Measurements from ENCODE around the gene ZNF366. TPM values are rescaled to one million over a fixed set of nuclear protein-coding genes. Genes with fewer than 3 reads are reported as not detected.

Gene ZNF366
- total and polyA plus RNA-seq, 8 donors, result 0.26 to 1.0 (median 0.52) TPM

DNA sequence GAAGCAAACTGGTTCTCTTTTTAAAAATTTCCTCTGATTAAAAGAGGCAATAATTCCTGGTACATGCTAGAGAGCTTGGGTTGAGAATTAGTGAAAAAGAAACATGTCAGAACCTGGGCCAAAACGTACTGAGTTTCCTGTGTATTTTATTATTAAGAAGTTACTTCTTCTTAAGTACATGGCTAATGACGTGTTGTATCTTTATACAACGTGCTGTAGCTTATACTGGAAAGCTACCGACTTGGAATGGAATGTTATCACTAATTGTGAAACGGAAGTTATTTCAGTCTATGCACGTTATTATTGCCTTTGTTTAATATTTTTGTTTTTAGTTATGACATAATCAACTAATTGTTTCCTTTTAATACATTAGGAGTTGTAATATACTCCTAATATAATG, 43.1 kb downstream of the ZNF366 start:
- Histone ChIP-seq H3K27me3 (no peaks in the 10 kb centered on the region), H3K27ac (no peak overlapping the region), H3K36me3 (no peaks in the 10 kb centered on the region), H3K4me3 (no peak overlapping the region), H3K9me3 (no peaks in the 10 kb centered on the region), H3K4me1 (peaks cover 0 to 2% (median 0%) of the 10 kb centered on the region in 3 donors)
- WGBS, 2 donors, result 73 to 75% methylated on average over 6 of the region's 6 CpGs
- intact Hi-C loops (cut with DNase I), result no loop called here
- DNase-seq (no peak), FAIRE-seq (no peak), ATAC-seq (no peak)
- TF ChIP-seq, protein P1, sequence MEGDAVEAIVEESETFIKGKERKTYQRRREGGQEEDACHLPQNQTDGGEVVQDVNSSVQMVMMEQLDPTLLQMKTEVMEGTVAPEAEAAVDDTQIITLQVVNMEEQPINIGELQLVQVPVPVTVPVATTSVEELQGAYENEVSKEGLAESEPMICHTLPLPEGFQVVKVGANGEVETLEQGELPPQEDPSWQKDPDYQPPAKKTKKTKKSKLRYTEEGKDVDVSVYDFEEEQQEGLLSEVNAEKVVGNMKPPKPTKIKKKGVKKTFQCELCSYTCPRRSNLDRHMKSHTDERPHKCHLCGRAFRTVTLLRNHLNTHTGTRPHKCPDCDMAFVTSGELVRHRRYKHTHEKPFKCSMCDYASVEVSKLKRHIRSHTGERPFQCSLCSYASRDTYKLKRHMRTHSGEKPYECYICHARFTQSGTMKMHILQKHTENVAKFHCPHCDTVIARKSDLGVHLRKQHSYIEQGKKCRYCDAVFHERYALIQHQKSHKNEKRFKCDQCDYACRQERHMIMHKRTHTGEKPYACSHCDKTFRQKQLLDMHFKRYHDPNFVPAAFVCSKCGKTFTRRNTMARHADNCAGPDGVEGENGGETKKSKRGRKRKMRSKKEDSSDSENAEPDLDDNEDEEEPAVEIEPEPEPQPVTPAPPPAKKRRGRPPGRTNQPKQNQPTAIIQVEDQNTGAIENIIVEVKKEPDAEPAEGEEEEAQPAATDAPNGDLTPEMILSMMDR (IDR thresholded peaks at IDR 0.05), result no peak

GRCh38 chr5:72463449-72464052, 43.7 kb downstream of the ZNF366 start:
- DNase-seq, result no peak
- H3K27me3 ChIP-seq, result no peaks in the 10 kb centered on the region
- intact Hi-C loops (cut with DNase I), result no loop called here
- no peak for FAIRE-seq
- ATAC-seq, result no peak
- no peak overlapping the region for H3K27ac ChIP-seq
- H3K4me3 ChIP-seq, result no peak overlapping the region
- 77 to 83% methylated on average over 6 of the region's 6 CpGs for WGBS, 2 donors
- TF ChIP-seq, protein P1 (IDR thresholded peaks at IDR 0.05), result no peak
- H3K36me3 ChIP-seq, result no peaks in the 10 kb centered on the region
- peaks cover 0 to 7% (median 0%) of the 10 kb centered on the region in 3 donors for H3K4me1 ChIP-seq
- H3K9me3 ChIP-seq, result no peaks in the 10 kb centered on the region

DNA sequence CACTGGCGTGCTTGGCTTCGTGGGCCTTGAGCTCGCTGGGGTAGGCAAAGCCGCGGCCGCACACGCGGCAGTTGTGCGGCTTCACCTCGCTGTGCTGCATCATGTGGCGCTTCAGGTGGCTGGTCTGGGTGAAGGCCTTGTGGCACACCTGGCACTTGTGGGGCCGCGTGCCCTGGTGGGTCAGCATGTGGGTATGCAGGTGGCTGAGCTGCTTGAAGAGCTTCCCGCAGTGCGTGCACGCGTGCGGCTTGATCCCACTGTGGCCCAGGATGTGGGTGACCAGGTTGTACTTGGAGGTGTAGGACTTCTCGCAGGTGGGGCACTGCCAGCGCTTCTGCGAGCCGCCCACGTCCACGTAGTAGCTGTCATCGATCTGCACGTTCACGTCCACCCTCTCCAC, 46.8 kb downstream of the ZNF366 start:
- Histone ChIP-seq H3K36me3 (no peaks in the 10 kb centered on the region), H3K27ac (no peak overlapping the region), H3K4me1 (peaks cover 0 to 7% (median 0%) of the 10 kb centered on the region in 3 donors), H3K9me3 (no peaks in the 10 kb centered on the region), H3K27me3 (no peaks in the 10 kb centered on the region), H3K4me3 (no peak overlapping the region)
- 98 to 99% methylated on average over 27 of the region's 27 CpGs for WGBS, 2 donors
- intact Hi-C loops (cut with DNase I), result no loop called here
- TF ChIP-seq, protein P1 (IDR thresholded peaks at IDR 0.05), result no peak
- DNase-seq (no peak), FAIRE-seq (no peak), ATAC-seq (no peak)

DNA sequence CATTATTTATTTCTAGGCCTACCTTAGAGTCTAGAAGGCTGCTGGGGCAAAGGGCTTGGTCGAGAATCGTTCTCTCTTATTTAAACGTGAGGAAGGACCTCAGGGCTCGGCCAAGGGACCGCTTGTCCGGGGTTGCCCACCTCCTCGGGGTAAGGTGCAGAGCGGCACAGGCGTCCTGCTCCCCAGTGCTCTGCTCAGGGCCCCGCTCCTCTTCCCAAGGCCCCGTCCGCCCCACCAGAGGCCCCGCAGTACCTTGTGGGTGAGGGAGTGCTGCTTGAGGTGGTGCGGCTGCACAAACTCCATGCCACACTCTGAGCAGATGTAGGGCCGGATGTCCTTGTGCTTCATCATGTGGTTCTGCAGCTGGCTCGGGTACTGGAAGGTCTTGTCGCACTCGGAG, 47.3 kb downstream of the ZNF366 start:
- H3K4me1 ChIP-seq, result peaks cover 0 to 7% (median 0%) of the 10 kb centered on the region in 3 donors
- no peaks in the 10 kb centered on the region for H3K27me3 ChIP-seq
- intact Hi-C loops (cut with DNase I), result no loop called here
- WGBS, 2 donors, result 96 to 97% methylated on average over 18 of the region's 18 CpGs
- H3K4me3 ChIP-seq, result no peak overlapping the region
- no peak overlapping the region for H3K27ac ChIP-seq
- TF ChIP-seq, protein P1 (IDR thresholded peaks at IDR 0.05), result no peak
- no peak for ATAC-seq
- no peaks in the 10 kb centered on the region for H3K9me3 ChIP-seq
- no peaks in the 10 kb centered on the region for H3K36me3 ChIP-seq
- no peak for FAIRE-seq
- DNase-seq, result no peak

DNA sequence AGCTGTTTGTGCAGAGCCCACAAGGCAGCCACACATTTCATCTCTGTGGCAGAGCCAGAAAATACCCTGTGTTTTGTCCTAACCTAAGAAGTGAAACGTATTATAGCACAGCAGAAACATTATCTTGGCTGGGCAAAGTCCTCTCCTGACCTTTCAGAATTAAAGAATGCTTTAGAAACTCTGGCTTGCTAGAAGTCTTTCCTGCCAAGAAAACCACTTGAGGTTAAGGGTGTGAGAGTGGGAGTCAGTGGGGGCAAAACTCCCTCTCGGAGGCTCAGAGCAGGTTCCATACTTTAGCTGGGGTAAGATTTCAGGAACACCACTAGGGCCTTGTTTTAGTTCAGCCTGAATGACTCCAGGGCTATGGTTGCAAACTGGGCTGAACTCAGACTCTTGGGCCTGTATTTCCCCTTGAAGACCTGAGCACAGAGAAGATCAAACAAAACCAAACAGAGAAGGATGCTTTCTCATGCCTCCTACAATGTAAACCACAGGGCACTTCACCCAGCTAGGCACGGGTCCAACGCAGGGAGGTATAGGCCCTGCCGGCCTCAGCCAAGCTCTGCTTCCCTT, 48.0 kb downstream of the ZNF366 start:
- H3K36me3 ChIP-seq, result no peaks in the 10 kb centered on the region
- peak in 3 of 4 donors; percentile 32 to 51 (median 38) for ATAC-seq
- FAIRE-seq, result no peak
- WGBS, 2 donors, result 64 to 71% methylated on average over 5 of the region's 5 CpGs
- H3K27ac ChIP-seq, result no peak overlapping the region
- H3K4me1 ChIP-seq, result peaks cover 0 to 7% (median 0%) of the 10 kb centered on the region in 3 donors
- DNase-seq, result no peak
- intact Hi-C loops (cut with DNase I), result no loop called here
- H3K9me3 ChIP-seq, result no peaks in the 10 kb centered on the region
- no peaks in the 10 kb centered on the region for H3K27me3 ChIP-seq
- H3K4me3 ChIP-seq, result no peak overlapping the region
- TF ChIP-seq, protein P1 (IDR thresholded peaks at IDR 0.05), result no peak

Measured in pancreas (tissue), 10 donors.